HG02885 (cell line): ENCODE measurements around the gene GRIN1.
"Not testable (repeated sequence)": the region's sequence is repeated elsewhere in the genome, so short reads cannot be mapped to it uniquely, and the experiment has no call there.

Source experiments
- ATAC-seq: cut with Tn5 transposase; IDR thresholded peaks from one replicate; pipeline ENCODE4 v1.9.1; 2021; ENCODE audit warnings: mild to moderate bottlenecking; ENCODE audit not compliant: unreplicated experiment, poor library complexity

GRIN1 gene

DNA sequence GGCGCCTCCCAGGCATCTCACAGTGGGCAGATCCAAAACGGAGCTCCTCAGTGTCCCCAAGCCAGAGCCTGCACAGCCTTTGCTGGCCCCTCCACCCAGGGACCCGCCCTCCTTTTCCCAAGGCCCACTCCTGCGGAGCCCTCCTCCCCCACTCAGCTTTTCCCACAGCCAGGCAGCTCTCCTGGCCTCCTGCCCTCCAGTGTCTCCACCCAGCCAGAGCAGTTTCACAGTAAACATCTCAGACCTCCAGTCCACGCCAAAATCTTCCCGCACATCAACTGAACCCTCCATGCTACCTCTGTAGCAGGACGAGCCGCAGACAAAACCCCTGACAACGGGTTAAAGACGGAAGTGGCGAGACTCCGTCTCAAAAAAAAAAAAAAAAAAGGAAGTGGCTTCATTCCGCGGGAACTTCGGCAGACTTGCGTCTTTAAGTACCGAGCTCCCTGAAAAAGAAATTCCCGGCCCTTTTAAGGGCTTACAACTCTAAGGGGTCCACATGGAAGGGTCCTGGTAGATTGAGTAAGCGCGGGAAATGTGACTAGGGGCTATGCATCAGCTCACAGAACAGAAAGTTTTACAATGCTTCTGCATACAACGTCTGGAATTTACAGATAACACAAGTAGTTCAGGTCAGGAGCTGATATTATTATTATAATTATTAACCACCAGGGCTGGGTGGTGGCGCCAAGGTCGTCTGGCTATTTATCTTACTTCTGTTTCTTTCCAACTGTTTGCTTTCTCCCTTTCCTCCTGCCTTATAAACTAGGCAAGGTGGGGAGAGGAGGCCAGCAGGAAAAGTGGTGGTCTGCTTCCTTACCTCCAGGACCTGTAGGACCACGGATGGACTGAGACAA is 11.4 kb upstream of the GRIN1 start:
- no peak for ATAC-seq

DNA sequence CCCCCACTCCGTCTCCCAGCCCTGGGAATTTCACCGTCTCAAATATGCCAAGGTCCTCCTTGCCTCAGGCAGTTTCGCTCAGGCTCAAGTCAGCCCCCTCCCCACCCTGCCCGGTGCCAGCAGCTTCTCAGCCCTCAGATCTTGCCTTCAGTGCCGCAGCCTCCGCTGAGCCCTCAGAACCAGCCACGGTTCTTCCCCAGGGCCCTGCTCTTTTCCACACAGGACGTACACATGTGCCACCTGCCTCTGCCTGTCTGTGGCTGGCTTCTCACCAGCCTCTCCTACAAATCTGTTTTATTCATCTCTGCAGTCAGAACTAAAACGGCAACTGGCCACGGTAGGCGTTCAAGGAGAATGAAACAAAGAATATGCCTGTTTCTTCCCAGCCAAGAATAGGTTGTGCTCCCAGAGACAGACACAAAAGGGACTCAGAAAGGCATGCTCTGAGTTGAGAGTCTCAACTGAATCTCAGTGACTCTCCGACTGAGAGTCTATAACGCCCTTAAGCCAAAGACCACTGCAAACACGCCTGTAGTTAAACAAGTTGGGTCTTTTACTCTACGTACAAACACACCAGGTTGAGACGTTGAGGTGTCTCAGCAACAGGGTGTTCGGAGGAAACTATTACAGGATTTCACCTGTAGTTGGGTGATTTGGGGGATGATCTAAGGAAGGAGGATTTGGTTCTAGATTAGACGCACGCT is 10.6 kb upstream of the GRIN1 start:
- ATAC-seq = no peak

DNA sequence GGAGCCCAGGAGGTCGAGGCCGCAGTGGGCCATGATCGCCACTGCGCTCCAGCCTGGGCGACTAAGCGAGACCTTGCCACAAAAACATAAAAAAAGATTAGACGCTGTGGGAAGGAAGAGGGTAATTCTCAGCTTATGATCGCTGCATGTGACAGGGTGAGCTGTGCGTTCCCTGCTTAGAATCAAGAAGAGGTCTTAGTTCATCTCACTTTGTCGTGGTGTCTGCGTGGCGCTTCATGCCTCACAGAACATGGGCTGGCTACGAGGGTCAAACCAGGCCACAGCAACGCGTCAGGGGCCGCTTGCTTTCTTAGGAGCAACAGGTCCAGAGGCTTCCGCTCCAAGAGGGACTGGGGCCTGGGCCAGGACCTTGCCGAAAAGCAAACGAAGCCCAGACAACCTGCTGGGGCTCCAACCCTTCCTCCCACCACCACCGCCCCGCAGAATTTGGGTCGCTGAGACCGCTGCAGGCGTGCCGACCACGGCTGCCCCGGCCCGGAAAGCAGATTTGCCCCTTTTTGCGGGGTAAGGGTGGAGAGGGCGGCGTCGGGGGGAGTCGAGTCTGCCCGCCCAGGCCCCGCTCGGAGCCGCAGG is 10.0 kb upstream of the GRIN1 start:
- no peak for ATAC-seq

DNA sequence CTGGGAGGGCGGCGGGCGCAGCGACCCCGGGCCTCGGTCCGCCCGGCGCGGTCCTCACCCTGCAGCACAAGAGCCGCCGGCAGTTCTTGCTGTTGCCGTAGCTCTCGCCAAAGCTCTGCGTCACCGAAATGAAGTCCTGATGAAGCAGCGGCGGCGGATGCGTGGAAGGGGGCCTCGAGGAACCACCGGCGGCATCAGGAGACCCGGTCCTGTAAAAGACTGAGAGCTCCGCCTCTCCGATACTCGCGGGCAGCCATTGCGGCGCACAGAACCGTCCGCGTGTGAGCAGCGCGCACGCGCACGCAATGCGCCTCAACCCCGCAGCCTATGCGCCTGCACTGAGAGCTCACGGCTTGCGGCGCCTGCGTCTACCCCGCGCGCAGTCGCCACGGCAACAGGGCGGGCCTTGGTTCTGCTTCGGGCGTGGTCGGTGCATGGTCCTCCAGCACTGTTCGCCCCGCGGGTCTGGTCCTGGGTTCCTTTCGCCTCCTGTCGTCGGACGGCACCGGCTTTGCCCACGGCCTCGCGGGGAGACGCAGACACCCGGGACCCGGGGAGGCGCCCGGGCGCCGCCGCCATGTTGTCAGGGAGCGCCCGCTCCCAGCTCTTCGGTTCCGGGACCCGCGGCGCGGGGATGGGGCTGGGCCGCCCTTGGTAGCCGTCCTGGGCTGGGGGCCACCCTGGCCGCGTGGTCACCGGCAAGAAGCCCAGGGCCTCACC is 9.3 kb upstream of the GRIN1 start:
- peak; percentile 89 for ATAC-seq

DNA sequence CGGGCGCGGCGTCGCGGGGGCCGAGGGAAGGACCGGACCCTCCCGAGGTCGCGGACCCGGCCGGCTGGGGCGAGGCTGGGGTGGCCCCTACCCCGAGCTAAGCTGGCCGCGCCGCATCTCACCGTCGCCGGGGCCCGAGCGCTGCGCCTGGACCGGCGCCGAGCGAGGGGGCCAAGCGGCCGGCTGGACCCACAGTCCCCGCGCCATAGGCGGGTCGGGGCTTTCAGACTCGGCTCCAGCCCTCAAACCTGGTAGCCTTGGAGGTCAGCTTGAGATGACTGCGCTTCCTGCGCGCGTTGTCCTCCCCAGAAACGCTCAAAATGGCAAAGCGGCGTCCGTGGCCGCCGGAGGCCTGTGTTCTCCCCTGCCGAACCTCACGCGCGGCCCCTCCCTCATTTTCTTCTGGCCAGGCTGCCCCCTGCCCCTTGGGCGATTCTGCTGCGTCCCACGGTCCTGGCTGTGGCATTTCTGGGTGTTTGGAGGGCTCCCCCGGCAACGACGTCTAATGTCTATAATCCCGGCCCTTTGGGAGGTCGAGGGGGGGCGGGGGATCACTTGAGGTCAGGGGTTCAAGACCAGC is 8.7 kb upstream of the GRIN1 start:
- ATAC-seq = peak; percentile 28

DNA sequence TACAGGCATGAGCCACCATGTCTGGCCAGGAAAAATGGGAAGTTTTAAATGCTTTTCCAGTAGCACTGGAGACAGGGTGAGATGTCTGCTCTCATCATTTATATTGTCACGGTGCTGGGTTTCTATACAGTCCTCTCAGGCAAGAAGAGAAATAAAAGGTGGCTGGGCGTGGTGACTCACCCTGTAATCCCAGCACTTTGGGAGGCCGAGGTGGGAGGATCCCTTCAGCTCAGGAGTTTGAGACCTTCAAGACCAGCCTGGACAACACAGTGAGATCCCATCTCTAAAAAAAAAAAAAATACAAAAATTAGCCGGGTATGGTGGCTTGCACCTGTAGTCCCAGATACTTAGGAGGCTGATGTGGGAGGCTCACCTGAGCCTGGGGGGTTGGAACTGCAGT is 4.8 kb upstream of the GRIN1 start:
- ATAC-seq = no peak

DNA sequence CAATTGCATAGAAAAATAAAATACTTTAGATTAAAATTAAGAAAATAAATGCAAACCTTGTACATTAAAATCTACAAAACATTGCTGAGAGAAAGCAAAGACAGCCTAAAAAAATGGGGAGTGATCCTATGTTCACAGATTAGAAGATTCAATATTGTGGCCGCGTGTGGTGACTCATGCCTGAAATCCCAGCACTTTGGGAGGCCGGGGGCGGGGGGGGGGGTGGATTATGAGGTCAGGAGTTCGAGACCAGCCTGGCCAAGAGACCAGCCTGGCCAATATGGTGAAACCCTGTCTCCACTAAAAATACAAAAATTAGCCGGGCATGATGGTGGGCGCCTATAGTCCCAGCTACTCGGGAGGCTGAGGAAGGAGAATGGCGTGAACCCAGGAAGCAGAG is 3.8 kb upstream of the GRIN1 start:
- ATAC-seq = not testable (repeated sequence)

DNA sequence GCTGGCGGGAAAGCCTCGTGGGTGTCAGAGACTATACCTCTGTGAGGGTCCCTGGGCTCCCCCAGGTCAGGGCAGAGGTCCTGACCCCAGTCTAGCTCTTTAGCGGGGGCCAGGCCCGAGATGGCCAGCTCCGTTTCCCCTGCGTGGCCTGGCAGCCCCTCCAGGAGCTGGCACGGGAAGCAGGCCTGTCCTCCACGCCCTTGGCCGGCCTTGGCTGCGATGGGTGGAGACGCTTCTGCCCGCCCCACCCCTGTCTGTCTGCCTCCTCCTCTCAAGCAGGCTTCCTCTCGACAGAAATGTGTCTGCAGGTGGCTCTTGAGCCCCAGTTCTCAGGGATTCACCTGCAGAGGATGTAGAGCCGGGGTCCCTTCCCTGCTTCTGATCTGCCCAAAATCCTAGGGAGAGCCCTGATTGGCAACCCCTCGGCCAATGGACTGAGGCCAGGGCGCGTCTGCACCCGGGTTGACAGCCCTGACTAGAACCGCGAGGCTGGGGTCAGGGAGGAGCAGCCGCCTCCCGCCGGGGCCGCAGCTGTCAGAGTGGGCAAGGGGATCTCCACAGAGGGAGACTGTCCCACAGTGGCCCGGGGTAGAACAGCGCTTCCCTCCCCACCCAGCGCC is 2.6 kb upstream of the GRIN1 start:
- ATAC-seq = no peak

DNA sequence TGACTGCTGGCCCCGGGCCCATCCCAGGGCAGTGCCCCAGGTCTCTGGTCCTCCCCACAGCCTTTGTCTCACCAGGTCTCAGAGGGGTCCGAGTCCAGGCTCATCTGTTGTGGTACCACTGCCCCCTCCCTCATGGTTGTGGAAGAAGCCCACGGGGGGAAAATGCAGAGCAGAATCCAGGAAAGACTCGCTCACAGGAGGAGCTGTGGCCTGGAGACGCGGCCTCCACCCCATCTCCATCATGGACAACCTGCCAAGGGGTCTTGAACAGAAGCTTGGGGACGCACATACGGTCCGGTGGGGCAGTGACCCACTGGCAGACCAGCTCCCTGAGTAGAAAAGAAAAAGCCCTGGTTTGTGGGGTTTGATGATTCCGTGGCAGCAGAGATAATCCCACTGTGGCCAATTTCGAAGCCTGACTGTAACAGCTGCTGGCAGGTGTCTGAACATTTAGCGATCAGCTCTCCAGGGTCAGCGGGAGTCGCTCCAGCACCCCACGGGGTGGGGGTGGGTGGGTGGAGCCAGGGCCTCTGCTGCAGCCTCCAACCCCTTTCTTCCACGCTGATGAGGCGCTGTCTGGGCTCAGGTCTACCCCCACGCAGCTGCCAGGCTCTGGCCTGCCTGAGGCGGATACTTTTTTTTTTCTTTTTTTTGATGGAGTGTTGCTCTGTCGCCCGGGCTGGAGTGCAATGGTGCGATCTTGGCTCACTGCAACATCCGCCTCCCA is 1.9 kb upstream of the GRIN1 start:
- no peak for ATAC-seq

DNA sequence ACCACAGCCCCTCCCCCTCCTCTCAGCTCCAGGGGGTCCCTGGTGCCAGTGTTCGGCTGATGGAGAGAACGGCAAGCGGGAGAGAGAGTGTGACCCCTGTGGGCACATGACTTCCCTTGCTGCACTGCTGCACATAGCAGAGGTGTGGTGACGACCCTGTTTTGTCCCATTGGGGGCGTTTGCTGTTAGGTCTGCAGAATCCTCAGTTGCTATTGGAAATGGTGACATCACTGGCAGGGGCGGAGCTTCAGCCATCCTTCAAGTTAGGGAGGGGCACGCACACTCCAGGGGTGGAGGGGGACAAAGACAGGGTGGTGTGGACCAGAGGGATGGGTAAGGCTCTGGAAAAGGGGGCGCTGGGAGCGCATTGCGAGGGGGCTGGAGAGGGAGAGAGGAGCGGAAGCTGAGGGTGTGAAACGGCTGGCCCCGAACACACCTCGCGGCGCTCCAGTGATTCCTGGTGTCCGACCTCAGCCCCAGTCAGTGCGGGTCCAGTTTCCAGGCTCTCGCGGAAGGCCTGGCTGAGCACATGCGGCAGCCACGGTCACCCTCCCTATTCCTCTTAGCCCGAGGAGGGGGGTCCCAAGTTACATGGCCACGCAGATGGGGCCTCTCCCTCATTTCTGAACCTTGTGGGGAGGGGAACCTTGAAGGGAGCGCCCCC is 764 bp upstream of the GRIN1 start:
- no peak for ATAC-seq

DNA sequence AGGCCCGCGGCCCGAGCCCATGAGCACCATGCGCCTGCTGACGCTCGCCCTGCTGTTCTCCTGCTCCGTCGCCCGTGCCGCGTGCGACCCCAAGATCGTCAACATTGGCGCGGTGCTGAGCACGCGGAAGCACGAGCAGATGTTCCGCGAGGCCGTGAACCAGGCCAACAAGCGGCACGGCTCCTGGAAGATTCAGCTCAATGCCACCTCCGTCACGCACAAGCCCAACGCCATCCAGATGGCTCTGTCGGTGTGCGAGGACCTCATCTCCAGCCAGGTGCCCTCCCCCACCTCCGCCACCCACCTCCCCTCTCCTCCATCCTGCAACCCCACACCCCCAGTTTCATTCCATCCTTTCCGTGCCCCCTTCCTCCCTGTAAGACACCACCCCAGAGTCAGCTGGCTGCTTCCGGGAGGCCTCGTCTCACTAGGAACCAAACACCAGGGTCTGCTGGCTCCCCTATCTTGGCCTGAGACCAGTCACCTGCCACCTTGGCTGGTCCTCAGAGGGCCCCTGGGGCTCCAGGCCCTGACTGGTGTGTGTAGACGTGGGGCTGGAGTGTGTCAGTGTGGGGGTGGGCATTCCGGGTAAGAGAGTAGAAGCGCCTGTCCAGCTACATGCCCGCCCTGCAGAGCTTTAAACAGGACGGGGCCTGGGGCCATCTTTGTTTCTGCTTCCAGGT is 655 bp downstream of the GRIN1 start:
- no peak for ATAC-seq

DNA sequence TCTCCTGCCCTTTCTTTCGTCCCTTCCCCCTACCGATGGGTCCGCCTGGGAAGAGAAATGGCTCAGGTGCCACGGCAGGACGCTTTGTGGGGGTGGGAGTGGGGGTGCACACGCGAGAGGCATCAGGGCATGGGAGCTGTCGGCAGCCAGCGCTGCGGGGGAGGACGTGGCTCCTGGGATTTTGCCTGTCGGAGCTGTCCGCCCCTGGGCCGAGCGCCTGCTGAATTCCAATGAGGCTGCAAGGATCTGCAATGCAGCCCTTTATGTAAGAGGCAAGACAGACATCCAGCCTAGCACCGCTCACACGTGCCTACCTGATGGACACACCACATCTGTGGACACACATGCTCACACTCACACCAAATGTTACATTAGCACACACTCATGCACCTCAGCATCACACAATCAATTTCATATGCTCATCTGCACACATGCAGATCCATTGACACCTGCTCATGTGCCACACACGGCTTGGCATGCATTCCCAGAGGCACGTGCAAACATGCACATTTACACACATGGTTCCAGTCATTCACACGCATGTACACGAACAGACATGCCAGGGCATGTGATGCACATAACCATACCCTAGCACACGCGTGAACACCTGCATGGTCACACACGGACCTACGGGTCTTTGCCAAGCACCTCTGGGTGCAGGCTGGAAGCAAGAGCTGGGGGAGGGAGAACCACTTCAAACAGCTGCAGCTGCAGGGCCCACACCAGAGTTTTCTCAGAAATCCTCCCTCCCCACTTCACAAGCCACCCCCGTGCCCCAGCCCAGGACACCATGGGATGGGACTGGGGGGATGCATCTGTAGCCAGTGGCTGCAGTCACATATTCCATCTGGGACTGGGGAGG is 1.4 kb downstream of the GRIN1 start:
- ATAC-seq = no peak

DNA sequence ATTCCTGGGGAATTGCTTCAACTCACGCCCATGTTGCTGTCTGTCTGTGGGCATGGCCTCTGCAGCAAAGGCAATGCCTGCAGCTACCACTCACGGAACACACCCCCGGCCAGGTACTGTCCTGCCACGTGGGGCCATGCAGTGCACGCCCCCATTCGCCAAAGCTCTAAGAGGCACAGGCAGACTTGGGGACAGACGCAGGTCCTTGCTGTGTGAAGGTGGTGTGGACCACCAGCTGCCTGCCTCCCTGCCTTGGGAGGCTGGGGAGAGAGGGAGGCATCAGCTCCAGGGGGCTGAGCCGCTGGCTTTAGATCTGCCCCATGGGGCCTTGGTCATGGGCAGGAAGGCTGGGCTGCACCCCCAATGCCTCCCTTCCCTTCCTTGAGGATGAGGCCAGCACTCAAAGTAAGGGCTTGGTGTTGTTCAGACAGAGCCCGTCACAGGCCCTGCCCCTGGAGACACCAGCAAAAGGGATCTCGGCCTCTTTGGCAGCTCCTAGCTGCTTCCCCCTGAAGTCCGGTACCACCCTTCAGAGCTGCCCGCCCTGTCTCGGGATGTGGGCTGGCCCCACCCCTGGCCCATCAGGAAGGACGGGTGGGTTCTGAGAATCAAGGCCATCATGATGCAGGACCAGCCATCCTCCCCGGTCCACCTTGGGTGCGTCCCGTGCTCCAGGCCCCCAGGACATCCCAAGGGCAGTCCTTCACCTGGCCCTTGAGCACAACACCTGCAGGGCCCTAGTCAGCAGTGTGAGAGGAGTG is 2.3 kb downstream of the GRIN1 start:
- ATAC-seq = no peak

DNA sequence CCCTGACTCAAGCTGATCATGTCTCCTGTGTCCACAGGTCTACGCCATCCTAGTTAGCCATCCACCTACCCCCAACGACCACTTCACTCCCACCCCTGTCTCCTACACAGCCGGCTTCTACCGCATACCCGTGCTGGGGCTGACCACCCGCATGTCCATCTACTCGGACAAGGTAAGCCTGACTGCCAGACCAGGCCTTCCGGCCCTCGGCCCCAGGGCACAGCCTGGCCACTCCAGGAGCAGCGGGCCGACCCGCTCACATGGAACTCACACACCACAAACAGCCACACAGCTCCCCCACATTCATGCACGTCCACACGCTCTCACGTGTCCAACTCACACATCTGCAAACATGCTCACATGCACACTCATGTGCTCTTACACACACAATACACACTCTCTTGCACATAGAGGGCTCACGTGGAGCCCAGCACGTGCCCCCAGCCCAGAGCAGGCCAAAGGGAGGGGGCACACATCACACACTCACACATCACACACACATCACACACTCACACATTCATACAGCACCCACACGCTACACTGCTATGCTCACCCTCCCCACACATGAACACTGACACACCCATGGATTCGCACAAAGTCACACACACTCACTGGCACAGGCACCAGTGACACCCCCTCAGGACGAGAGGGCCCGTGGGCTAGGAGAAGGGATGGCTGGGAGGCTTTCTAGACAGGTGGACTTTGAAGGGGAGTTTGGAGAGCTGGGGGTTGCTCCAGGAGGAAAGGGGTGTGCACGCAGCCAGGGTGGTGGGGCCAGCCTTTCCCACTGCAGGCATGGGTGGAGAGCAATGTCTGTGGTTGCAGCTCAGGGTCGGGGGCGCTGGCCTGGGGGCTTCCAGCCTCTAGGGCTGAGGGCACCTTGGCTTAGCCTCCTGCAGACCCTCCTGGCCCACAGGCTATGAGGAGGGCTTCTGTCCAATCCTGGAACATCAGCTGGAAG is 3.3 kb downstream of the GRIN1 start:
- no peak for ATAC-seq

DNA sequence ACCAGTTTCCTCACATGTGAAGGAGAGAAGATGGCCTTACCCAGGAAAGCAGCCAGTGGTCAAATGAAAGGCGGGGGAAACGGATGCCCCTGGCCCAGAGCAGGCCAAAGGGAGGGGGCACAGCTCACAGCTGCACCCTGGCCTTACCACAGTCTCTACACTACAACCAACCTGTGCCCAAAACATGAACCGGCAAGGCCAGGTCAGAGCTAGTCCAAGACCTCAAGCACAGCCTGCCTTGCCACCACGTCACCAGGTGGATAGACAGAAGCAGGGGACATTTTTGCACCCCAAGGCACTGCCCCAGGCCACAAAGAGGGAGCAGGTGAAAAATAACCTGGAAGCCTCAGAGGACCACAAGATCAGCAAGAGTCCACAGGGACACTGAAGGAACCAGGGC is 4.5 kb downstream of the GRIN1 start:
- no peak for ATAC-seq
